Activated CD8-positive, alpha-beta memory T cell treated with anti-CD3 and anti-CD28 coated beads, Interleukin-2, amount 10 ng/mL, durations not matched to agents 7 days and 5 days (primary cell): ENCODE measurements around the gene TSKS. TPM values are rescaled to one million over a fixed set of nuclear protein-coding genes. Genes with fewer than 3 reads are reported as not detected.

Experiments used
- ATAC-seq: fragments of 150-1000 bp; cut with Tn5 transposase; one replicate; pipeline ENCODE4 v1.10.0; 2021; ENCODE audit warnings: moderate library complexity
- CTCF ChIA-PET: fragments of 350-600 bp; sonication (Branson Sonifier 250); formaldehyde crosslinking; loops from one replicate; lab custom pipeline; 2021; ENCODE audit warnings: antibody characterized with exemption; lab: Charles Lee
- DNase-seq: peaks from one replicate; pipeline ENCODE4 v3.0.0-alpha.2; 2020
- H3K27ac Mint-ChIP-seq: one replicate; pipeline ENCODE4 v1.8.0; 2021; ENCODE audit warnings: mild to moderate bottlenecking, mixed read lengths
- H3K27me3 Mint-ChIP-seq: one replicate; pipeline ENCODE4 v1.8.0; 2021; ENCODE audit warnings: mixed read lengths
- H3K36me3 Mint-ChIP-seq: one replicate; pipeline ENCODE4 v1.8.0; 2021; ENCODE audit warnings: mild to moderate bottlenecking, mixed read lengths
- H3K4me1 Mint-ChIP-seq: one replicate; pipeline ENCODE4 v1.8.0; 2021; ENCODE audit warnings: mixed read lengths
- H3K4me3 Mint-ChIP-seq: one replicate; pipeline ENCODE4 v1.8.0; 2021; ENCODE audit warnings: mild to moderate bottlenecking, moderate library complexity, mixed read lengths
- H3K9me3 Mint-ChIP-seq: one replicate; pipeline ENCODE4 v1.8.0; 2022; ENCODE audit warnings: low read depth, mixed read lengths
- total RNA-seq, 2 experiments: library from RNA; stranded (reverse); gene quantifications; one replicate each; pipeline ENCODE4 v1.2.3, GENCODE V29; 2021

TSKS gene
- total RNA-seq, 2 experiments from 2014 or later = 0.47 to 1.3 TPM

GRCh38 chr19:49713236-49713845, 49.8 kb downstream of the TSKS start:
- Mint-ChIP-seq H3K36me3 (no peaks in the 10 kb centered on the region), H3K4me1 (peaks cover 11% of the 10 kb centered on the region), H3K9me3 (no peaks in the 10 kb centered on the region), H3K27me3 (no peaks in the 10 kb centered on the region), H3K4me3 (no peak overlapping the region), H3K27ac (no peak overlapping the region)
- DNase-seq = no peak
- ATAC-seq = no peak
- CTCF ChIA-PET = no interaction called here

GRCh38 chr19:49712397-49712859, 50.7 kb downstream of the TSKS start:
- H3K27me3 Mint-ChIP-seq = no peaks in the 10 kb centered on the region
- no peak overlapping the region for H3K4me3 Mint-ChIP-seq
- H3K27ac Mint-ChIP-seq = no peak overlapping the region
- no peaks in the 10 kb centered on the region for H3K9me3 Mint-ChIP-seq
- H3K4me1 Mint-ChIP-seq = peaks cover 7% of the 10 kb centered on the region
- ATAC-seq (no peak), DNase-seq (no peak)
- H3K36me3 Mint-ChIP-seq = no peaks in the 10 kb centered on the region
- CTCF ChIA-PET = interaction anchor here (0.7 kb wide), 1 partner anchor 54 kb away, joined by 4 read pairs; no protein-coding TSS in a partner anchor

GRCh38 chr19:49710372-49710951, 52.6 kb downstream of the TSKS start:
- H3K9me3 Mint-ChIP-seq = no peaks in the 10 kb centered on the region
- H3K4me3 Mint-ChIP-seq = no peak overlapping the region
- H3K27me3 Mint-ChIP-seq = no peaks in the 10 kb centered on the region
- H3K36me3 Mint-ChIP-seq = no peaks in the 10 kb centered on the region
- no peak overlapping the region for H3K27ac Mint-ChIP-seq
- DNase-seq (no peak), ATAC-seq (no peak)
- no peaks in the 10 kb centered on the region for H3K4me1 Mint-ChIP-seq
- CTCF ChIA-PET = no interaction called here

GRCh38 chr19:49705919-49706318, 57.2 kb downstream of the TSKS start:
- ATAC-seq (no peak), DNase-seq (no peak)
- Mint-ChIP-seq H3K4me3 (no peak overlapping the region), H3K27ac (no peak overlapping the region), H3K27me3 (no peaks in the 10 kb centered on the region), H3K36me3 (no peaks in the 10 kb centered on the region), H3K9me3 (no peaks in the 10 kb centered on the region), H3K4me1 (no peaks in the 10 kb centered on the region)
- CTCF ChIA-PET = no interaction called here

GRCh38 chr19:49704888-49705642, 58.0 kb downstream of the TSKS start:
- no peak overlapping the region for H3K4me3 Mint-ChIP-seq
- H3K4me1 Mint-ChIP-seq = no peaks in the 10 kb centered on the region
- H3K27ac Mint-ChIP-seq = no peak overlapping the region
- H3K36me3 Mint-ChIP-seq = no peaks in the 10 kb centered on the region
- DNase-seq (no peak), ATAC-seq (no peak)
- CTCF ChIA-PET = no interaction called here
- H3K9me3 Mint-ChIP-seq = no peaks in the 10 kb centered on the region
- H3K27me3 Mint-ChIP-seq = no peaks in the 10 kb centered on the region

GRCh38 chr19:49701271-49701786, 61.8 kb downstream of the TSKS start:
- ATAC-seq (no peak), DNase-seq (no peak)
- H3K4me3 Mint-ChIP-seq = no peak overlapping the region
- no peaks in the 10 kb centered on the region for H3K4me1 Mint-ChIP-seq
- no peaks in the 10 kb centered on the region for H3K27me3 Mint-ChIP-seq
- H3K36me3 Mint-ChIP-seq = no peaks in the 10 kb centered on the region
- CTCF ChIA-PET = interaction anchor here (1.2 to 1.6 kb wide), 2 partner anchors 16 to 20 kb away, joined by 3 to 6 read pairs; no protein-coding TSS in a partner anchor
- no peaks in the 10 kb centered on the region for H3K9me3 Mint-ChIP-seq
- H3K27ac Mint-ChIP-seq = no peak overlapping the region

GRCh38 chr19:49700563-49700962, 62.5 kb downstream of the TSKS start:
- CTCF ChIA-PET = no interaction called here
- ATAC-seq (peak; percentile 43), DNase-seq (no peak)
- Mint-ChIP-seq H3K4me3 (no peak overlapping the region), H3K27ac (no peak overlapping the region), H3K4me1 (no peaks in the 10 kb centered on the region), H3K27me3 (no peaks in the 10 kb centered on the region), H3K36me3 (no peaks in the 10 kb centered on the region), H3K9me3 (no peaks in the 10 kb centered on the region)

GRCh38 chr19:49699364-49699763, 63.7 kb downstream of the TSKS start:
- no peak overlapping the region for H3K4me3 Mint-ChIP-seq
- no peak for ATAC-seq
- CTCF ChIA-PET = interaction anchor here (0.9 to 1.8 kb wide), 2 partner anchors 15 to 18 kb away, joined by 3 to 7 read pairs; no protein-coding TSS in a partner anchor
- no peaks in the 10 kb centered on the region for H3K27me3 Mint-ChIP-seq
- DNase-seq = no peak
- H3K36me3 Mint-ChIP-seq = no peaks in the 10 kb centered on the region
- no peaks in the 10 kb centered on the region for H3K4me1 Mint-ChIP-seq
- no peak overlapping the region for H3K27ac Mint-ChIP-seq
- no peaks in the 10 kb centered on the region for H3K9me3 Mint-ChIP-seq

- H3K36me3 Mint-ChIP-seq = no peaks in the 10 kb centered on the region
- CTCF ChIA-PET = interaction anchor here (0.9 kb wide), 1 partner anchor 19 kb away, joined by 3 read pairs; no protein-coding TSS in a partner anchor
Observed at GRCh38 chr19:49696865-49697264, 66.2 kb downstream of the TSKS start.

GRCh38 chr19:49696115-49696514, 67.0 kb downstream of the TSKS start:
- CTCF ChIA-PET = interaction anchor here (0.8 to 1.3 kb wide), 3 partner anchors 11 to 18 kb away, joined by 3 to 4 read pairs (median 3); no protein-coding TSS in a partner anchor
- Mint-ChIP-seq H3K27ac (no peak overlapping the region), H3K4me3 (no peak overlapping the region), H3K9me3 (no peaks in the 10 kb centered on the region), H3K4me1 (peaks cover 2% of the 10 kb centered on the region), H3K36me3 (no peaks in the 10 kb centered on the region), H3K27me3 (peaks cover 13% of the 10 kb centered on the region)
- ATAC-seq (no peak), DNase-seq (no peak)

More at GRCh38 chr19:49696865-49697264, 66.2 kb downstream of the TSKS start:
- DNase-seq (no peak), ATAC-seq (no peak)
- Mint-ChIP-seq H3K27ac (no peak overlapping the region), H3K9me3 (no peaks in the 10 kb centered on the region), H3K4me1 (no peaks in the 10 kb centered on the region), H3K27me3 (peaks cover 7% of the 10 kb centered on the region), H3K4me3 (no peak overlapping the region)

- no peaks in the 10 kb centered on the region for H3K9me3 Mint-ChIP-seq
- H3K36me3 Mint-ChIP-seq = no peaks in the 10 kb centered on the region
- CTCF ChIA-PET = no interaction called here
- H3K4me1 Mint-ChIP-seq = peaks cover 18% of the 10 kb centered on the region
- ATAC-seq (no peak), DNase-seq (no peak)
- H3K4me3 Mint-ChIP-seq = no peak overlapping the region
- no peak overlapping the region for H3K27ac Mint-ChIP-seq
- H3K27me3 Mint-ChIP-seq = peaks cover 22% of the 10 kb centered on the region
Observed at GRCh38 chr19:49692147-49692506, 71.0 kb downstream of the TSKS start.

GRCh38 chr19:49691243-49692146, 71.6 kb downstream of the TSKS start:
- peaks cover 22% of the 10 kb centered on the region for H3K27me3 Mint-ChIP-seq
- H3K27ac Mint-ChIP-seq = no peak overlapping the region
- CTCF ChIA-PET = no interaction called here
- H3K9me3 Mint-ChIP-seq = no peaks in the 10 kb centered on the region
- H3K4me3 Mint-ChIP-seq = peak overlapping the region; percentile 48
- ATAC-seq (no peak), DNase-seq (no peak)
- H3K36me3 Mint-ChIP-seq = no peaks in the 10 kb centered on the region
- peaks cover 21% of the 10 kb centered on the region for H3K4me1 Mint-ChIP-seq
